ENCODE results near the gene CPSF3.

Gene CPSF3

GRCh38 chr2:9460441-9461017 lies 37.1 kb downstream of the CPSF3 start:
- H3K27me3 ChIP-seq (ENCODE audit: low read length), result no peaks in the 10 kb centered on the region
- H3K9ac ChIP-seq (ENCODE audit: low read length), result no peak overlapping the region
- no peak overlapping the region for H3K4me2 ChIP-seq (ENCODE audit: low read depth, low read length, poor library complexity, severe bottlenecking)
- no peaks in the 10 kb centered on the region for H3K79me2 ChIP-seq (ENCODE audit: insufficient read depth, low read length)
- no peak overlapping the region for H3K27ac ChIP-seq (ENCODE audit: low read depth, low read length)
- H3K9me3 ChIP-seq (ENCODE audit: insufficient read depth, low read length), result no peaks in the 10 kb centered on the region
- 0 out of 2 replicates have a peak, but pooled peaks cover 5% of the 10 kb centered on the region for H3F3A ChIP-seq (ENCODE audit: insufficient read depth)
- TF ChIP-seq EZH2phosphoT487 (conservative IDR thresholded peaks at IDR 0.05; ENCODE audit: low read length) (no peak), CTCF (IDR thresholded peaks at IDR 0.05; ENCODE audit: insufficient read depth, low read length, poor library complexity, severe bottlenecking) (no peak)
- no peaks in the 10 kb centered on the region for H3K9me2 ChIP-seq (replicated peaks; ENCODE audit: insufficient read depth, low read length)
- no peaks in the 10 kb centered on the region for H4K20me1 ChIP-seq (ENCODE audit: low read depth, low read length)
- H3K4me3 ChIP-seq (ENCODE audit: insufficient read depth, low read length, poor library complexity, severe bottlenecking), result no peak overlapping the region
- H2AFZ ChIP-seq (ENCODE audit: low read depth, low read length, severe bottlenecking), result no peak overlapping the region
- peaks cover 7% of the 10 kb centered on the region; the same call in 1 of the 2 replicates for H3K36me3 ChIP-seq (ENCODE audit: low read length)

- TF ChIP-seq CTCF (IDR thresholded peaks at IDR 0.05; ENCODE audit: insufficient read depth, low read length, poor library complexity, severe bottlenecking) (no peak), EZH2phosphoT487 (conservative IDR thresholded peaks at IDR 0.05; ENCODE audit: low read length) (no peak)
- peaks cover 7% of the 10 kb centered on the region; the same call in 1 of the 2 replicates for H3K36me3 ChIP-seq (ENCODE audit: low read length)
- no peak overlapping the region for H3K9ac ChIP-seq (ENCODE audit: low read length)
- H3K27ac ChIP-seq (ENCODE audit: low read depth, low read length), result no peak overlapping the region
- no peak overlapping the region for H2AFZ ChIP-seq (ENCODE audit: low read depth, low read length, severe bottlenecking)
- 0 out of 2 replicates have a peak, but pooled peaks cover 5% of the 10 kb centered on the region for H3F3A ChIP-seq (ENCODE audit: insufficient read depth)
- no peak overlapping the region for H3K4me2 ChIP-seq (ENCODE audit: low read depth, low read length, poor library complexity, severe bottlenecking)
- no peaks in the 10 kb centered on the region for H3K79me2 ChIP-seq (ENCODE audit: insufficient read depth, low read length)
- H4K20me1 ChIP-seq (ENCODE audit: low read depth, low read length), result no peaks in the 10 kb centered on the region
- no peaks in the 10 kb centered on the region for H3K9me2 ChIP-seq (replicated peaks; ENCODE audit: insufficient read depth, low read length)
- H3K27me3 ChIP-seq (ENCODE audit: low read length), result no peaks in the 10 kb centered on the region
- no peak overlapping the region for H3K4me3 ChIP-seq (ENCODE audit: insufficient read depth, low read length, poor library complexity, severe bottlenecking)
- no peaks in the 10 kb centered on the region for H3K9me3 ChIP-seq (ENCODE audit: insufficient read depth, low read length)
Measured at GRCh38 chr2:9461079-9461478, 37.6 kb downstream of the CPSF3 start.

DNA sequence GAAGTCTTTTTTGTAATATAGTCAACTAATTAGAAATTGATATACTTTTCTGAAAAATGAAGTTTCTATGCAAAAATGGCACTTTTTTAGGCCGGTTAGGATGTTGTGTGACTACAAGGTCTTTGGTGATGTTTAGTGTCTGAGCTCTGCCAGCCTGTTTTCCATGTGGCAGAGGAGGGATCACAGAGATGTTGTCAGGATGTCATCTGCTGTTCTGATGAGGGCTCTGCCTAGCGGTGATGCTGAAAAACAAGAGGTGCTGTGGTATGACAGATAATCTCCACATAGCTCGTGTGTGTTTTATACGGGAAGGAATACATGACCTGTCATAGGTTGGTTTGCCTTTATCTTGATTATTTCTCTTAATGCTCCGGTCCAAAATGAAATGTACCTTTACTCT lies 38.9 kb downstream of the CPSF3 start:
- H3K4me2 ChIP-seq (ENCODE audit: low read depth, low read length, poor library complexity, severe bottlenecking), result no peak overlapping the region
- H3K36me3 ChIP-seq (ENCODE audit: low read length), result peaks cover 3% of the 10 kb centered on the region; the same call in 1 of the 2 replicates
- no peaks in the 10 kb centered on the region for H3K79me2 ChIP-seq (ENCODE audit: insufficient read depth, low read length)
- H3K9me2 ChIP-seq (replicated peaks; ENCODE audit: insufficient read depth, low read length), result no peaks in the 10 kb centered on the region
- no peak overlapping the region for H3K4me3 ChIP-seq (ENCODE audit: insufficient read depth, low read length, poor library complexity, severe bottlenecking)
- H3K9ac ChIP-seq (ENCODE audit: low read length), result no peak overlapping the region
- no peaks in the 10 kb centered on the region for H4K20me1 ChIP-seq (ENCODE audit: low read depth, low read length)
- no peaks in the 10 kb centered on the region for H3K9me3 ChIP-seq (ENCODE audit: insufficient read depth, low read length)
- no peaks in the 10 kb centered on the region for H3K27me3 ChIP-seq (ENCODE audit: low read length)
- 0 out of 2 replicates have a peak, but pooled peaks cover 5% of the 10 kb centered on the region for H3F3A ChIP-seq (ENCODE audit: insufficient read depth)
- H3K27ac ChIP-seq (ENCODE audit: low read depth, low read length), result no peak overlapping the region
- TF ChIP-seq EZH2phosphoT487 (conservative IDR thresholded peaks at IDR 0.05; ENCODE audit: low read length) (no peak), CTCF (IDR thresholded peaks at IDR 0.05; ENCODE audit: insufficient read depth, low read length, poor library complexity, severe bottlenecking) (no peak)
- no peak overlapping the region for H2AFZ ChIP-seq (ENCODE audit: low read depth, low read length, severe bottlenecking)
